ENCODE data around the gene IFI44L. TPM values are rescaled to one million over a fixed set of nuclear protein-coding genes. Genes with fewer than 3 reads are reported as not detected.

The IFI44L gene
- polyA plus RNA-seq, 1 donor from 2014 or later, result 0.10 TPM

DNA sequence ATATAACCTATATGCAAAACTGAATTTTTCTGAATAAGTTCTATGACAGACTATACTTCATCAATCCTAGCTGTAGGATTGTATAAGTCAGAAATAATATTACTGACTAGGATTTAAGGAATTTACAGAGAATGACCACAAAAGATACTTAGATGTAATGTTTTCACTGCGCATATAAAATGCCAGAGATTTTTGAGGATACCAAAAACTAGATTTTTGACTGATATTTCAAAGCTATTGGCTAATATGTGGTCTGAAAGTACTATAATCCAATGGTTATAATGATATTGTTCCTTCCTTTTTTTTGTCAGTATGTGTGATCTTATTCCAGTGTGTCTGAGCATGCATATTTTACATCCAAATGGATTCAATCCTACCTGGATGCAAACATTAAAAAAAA is 17.0 kb upstream of the IFI44L start:
- Histone ChIP-seq H3K9me2 (ENCODE audit: insufficient read depth, low read length) (no peaks in the 10 kb centered on the region), H2AFZ (ENCODE audit: low read depth, low read length) (no peak overlapping the region), H3K4me3 (ENCODE audit: low read length) (no peak overlapping the region), H3F3A (ENCODE audit: insufficient read depth, low read length, poor library complexity, severe bottlenecking) (no peaks in the 10 kb centered on the region), H3K27ac (ENCODE audit: low read length) (no peak overlapping the region), H3K36me3 (ENCODE audit: insufficient read depth, low read length) (no peaks in the 10 kb centered on the region), H3K4me2 (ENCODE audit: low read length) (no peak overlapping the region), H3K79me2 (replicated peaks; ENCODE audit: insufficient read depth, low read length) (no peaks in the 10 kb centered on the region), H3K9me3 (ENCODE audit: low read length) (no peaks in the 10 kb centered on the region), H3K9ac (ENCODE audit: low read length) (no peak overlapping the region), H4K20me1 (ENCODE audit: insufficient read depth) (no peaks in the 10 kb centered on the region), H3K27me3 (ENCODE audit: insufficient read depth, low read depth, low read length) (no peaks in the 10 kb centered on the region)
- TF ChIP-seq, protein P1, sequence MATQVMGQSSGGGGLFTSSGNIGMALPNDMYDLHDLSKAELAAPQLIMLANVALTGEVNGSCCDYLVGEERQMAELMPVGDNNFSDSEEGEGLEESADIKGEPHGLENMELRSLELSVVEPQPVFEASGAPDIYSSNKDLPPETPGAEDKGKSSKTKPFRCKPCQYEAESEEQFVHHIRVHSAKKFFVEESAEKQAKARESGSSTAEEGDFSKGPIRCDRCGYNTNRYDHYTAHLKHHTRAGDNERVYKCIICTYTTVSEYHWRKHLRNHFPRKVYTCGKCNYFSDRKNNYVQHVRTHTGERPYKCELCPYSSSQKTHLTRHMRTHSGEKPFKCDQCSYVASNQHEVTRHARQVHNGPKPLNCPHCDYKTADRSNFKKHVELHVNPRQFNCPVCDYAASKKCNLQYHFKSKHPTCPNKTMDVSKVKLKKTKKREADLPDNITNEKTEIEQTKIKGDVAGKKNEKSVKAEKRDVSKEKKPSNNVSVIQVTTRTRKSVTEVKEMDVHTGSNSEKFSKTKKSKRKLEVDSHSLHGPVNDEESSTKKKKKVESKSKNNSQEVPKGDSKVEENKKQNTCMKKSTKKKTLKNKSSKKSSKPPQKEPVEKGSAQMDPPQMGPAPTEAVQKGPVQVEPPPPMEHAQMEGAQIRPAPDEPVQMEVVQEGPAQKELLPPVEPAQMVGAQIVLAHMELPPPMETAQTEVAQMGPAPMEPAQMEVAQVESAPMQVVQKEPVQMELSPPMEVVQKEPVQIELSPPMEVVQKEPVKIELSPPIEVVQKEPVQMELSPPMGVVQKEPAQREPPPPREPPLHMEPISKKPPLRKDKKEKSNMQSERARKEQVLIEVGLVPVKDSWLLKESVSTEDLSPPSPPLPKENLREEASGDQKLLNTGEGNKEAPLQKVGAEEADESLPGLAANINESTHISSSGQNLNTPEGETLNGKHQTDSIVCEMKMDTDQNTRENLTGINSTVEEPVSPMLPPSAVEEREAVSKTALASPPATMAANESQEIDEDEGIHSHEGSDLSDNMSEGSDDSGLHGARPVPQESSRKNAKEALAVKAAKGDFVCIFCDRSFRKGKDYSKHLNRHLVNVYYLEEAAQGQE (IDR thresholded peaks at IDR 0.05; ENCODE audit: borderline replicate concordance), result no peak
- TF ChIP-seq EP300 (conservative IDR thresholded peaks at IDR 0.05; ENCODE audit: poor library complexity, severe bottlenecking), result no peak
- TF ChIP-seq EZH2 (IDR thresholded peaks at IDR 0.05; ENCODE audit: borderline replicate concordance, insufficient read depth, low read length, poor library complexity, severe bottlenecking), result no peak
- TF ChIP-seq MXI1 (conservative IDR thresholded peaks at IDR 0.05; ENCODE audit: poor library complexity, severe bottlenecking), result no peak
- no peak for TF ChIP-seq POLR2AphosphoS5 (IDR thresholded peaks at IDR 0.05)
- TF ChIP-seq RAD21 (conservative IDR thresholded peaks at IDR 0.05), result no peak
- no peak for TF ChIP-seq SMC3 (conservative IDR thresholded peaks at IDR 0.05; ENCODE audit: poor library complexity)
- TF ChIP-seq TAF1 (IDR thresholded peaks at IDR 0.05; ENCODE audit: low read depth), result no peak
- TF ChIP-seq, protein P2, sequence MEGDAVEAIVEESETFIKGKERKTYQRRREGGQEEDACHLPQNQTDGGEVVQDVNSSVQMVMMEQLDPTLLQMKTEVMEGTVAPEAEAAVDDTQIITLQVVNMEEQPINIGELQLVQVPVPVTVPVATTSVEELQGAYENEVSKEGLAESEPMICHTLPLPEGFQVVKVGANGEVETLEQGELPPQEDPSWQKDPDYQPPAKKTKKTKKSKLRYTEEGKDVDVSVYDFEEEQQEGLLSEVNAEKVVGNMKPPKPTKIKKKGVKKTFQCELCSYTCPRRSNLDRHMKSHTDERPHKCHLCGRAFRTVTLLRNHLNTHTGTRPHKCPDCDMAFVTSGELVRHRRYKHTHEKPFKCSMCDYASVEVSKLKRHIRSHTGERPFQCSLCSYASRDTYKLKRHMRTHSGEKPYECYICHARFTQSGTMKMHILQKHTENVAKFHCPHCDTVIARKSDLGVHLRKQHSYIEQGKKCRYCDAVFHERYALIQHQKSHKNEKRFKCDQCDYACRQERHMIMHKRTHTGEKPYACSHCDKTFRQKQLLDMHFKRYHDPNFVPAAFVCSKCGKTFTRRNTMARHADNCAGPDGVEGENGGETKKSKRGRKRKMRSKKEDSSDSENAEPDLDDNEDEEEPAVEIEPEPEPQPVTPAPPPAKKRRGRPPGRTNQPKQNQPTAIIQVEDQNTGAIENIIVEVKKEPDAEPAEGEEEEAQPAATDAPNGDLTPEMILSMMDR (IDR thresholded peaks at IDR 0.05; ENCODE audit: poor library complexity, severe bottlenecking), result no peak

DNA sequence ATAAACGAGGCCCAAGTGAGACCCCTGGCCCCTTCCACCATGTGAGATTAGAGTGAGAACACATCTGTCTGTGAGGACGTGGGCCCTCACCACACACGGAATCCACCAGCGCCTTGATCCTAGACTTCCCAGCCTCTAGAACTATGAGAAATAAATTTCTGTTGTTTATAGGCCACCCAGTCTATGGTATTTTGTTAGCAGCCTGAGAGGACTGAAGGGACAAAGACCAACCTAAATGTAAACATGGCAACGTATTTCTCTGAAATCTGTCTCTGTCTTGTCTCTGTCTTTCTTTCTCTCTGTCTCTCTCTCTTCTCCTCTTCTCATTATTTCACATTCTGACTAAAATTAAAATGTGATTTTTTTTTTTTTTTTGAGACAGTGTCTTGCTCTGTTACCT is 15.6 kb upstream of the IFI44L start:
- no peaks in the 10 kb centered on the region for H3K36me3 ChIP-seq (ENCODE audit: insufficient read depth, low read length)
- H3K4me2 ChIP-seq (ENCODE audit: low read length), result no peak overlapping the region
- H3K9me3 ChIP-seq (ENCODE audit: low read length), result no peaks in the 10 kb centered on the region
- no peak overlapping the region for H3K4me3 ChIP-seq (ENCODE audit: low read length)
- H3K27ac ChIP-seq (ENCODE audit: low read length), result no peak overlapping the region
- H3K79me2 ChIP-seq (replicated peaks; ENCODE audit: insufficient read depth, low read length), result no peaks in the 10 kb centered on the region
- H3K9ac ChIP-seq (ENCODE audit: low read length), result no peak overlapping the region
- H3F3A ChIP-seq (ENCODE audit: insufficient read depth, low read length, poor library complexity, severe bottlenecking), result no peaks in the 10 kb centered on the region
- no peaks in the 10 kb centered on the region for H3K9me2 ChIP-seq (ENCODE audit: insufficient read depth, low read length)
- TF ChIP-seq RAD21 (conservative IDR thresholded peaks at IDR 0.05) (no peak), SMC3 (conservative IDR thresholded peaks at IDR 0.05; ENCODE audit: poor library complexity) (no peak), POLR2AphosphoS5 (IDR thresholded peaks at IDR 0.05) (no peak), MXI1 (conservative IDR thresholded peaks at IDR 0.05; ENCODE audit: poor library complexity, severe bottlenecking) (no peak)
- TF ChIP-seq, protein P2 (IDR thresholded peaks at IDR 0.05; ENCODE audit: poor library complexity, severe bottlenecking), result no peak
- H3K27me3 ChIP-seq (ENCODE audit: insufficient read depth, low read depth, low read length), result no peaks in the 10 kb centered on the region
- H2AFZ ChIP-seq (ENCODE audit: low read depth, low read length), result no peak overlapping the region
- H4K20me1 ChIP-seq (ENCODE audit: insufficient read depth), result no peaks in the 10 kb centered on the region
